HG03469 (cell line): ENCODE measurements around the gene FBXO7.
A peak's percentile ranks its signal among the peaks of the same experiment; 100 is the strongest.
"Not testable (repeated sequence)": the region's sequence is repeated elsewhere in the genome, so short reads cannot be mapped to it uniquely, and the experiment has no call there.

Experiments
- ATAC-seq: cut with Tn5 transposase; IDR thresholded peaks from one replicate; pipeline ENCODE4 v1.9.1; 2021; ENCODE audit warnings: mild to moderate bottlenecking, moderate library complexity, moderate number of reproducible peaks; ENCODE audit not compliant: unreplicated experiment

FBXO7 gene

GRCh38 chr22:32474635-32475467 lies at the start of gene FBXO7:
FBXO7 (plus strand) TSS chr22:32474811; CDS start chr22:32475003, 192 bp downstream.
- ATAC-seq: peak; percentile 50

- no peak for ATAC-seq
These were observed 47.7 kb upstream of the FBXO7 start for GRCh38 chr22:32426881-32427280.

- no peak for ATAC-seq
These were observed 44.3 kb upstream of the FBXO7 start for GRCh38 chr22:32430352-32430751.

GRCh38 chr22:32444068-32444467 lies 30.5 kb upstream of the FBXO7 start:
- no peak for ATAC-seq

- no peak for ATAC-seq
These were observed 28.3 kb upstream of the FBXO7 start for GRCh38 chr22:32446321-32446720.

- ATAC-seq: no peak
These were observed 25.6 kb upstream of the FBXO7 start for GRCh38 chr22:32448980-32449379.

GRCh38 chr22:32457031-32457430 lies 17.6 kb upstream of the FBXO7 start:
- ATAC-seq: no peak

GRCh38 chr22:32462452-32462851 lies 12.2 kb upstream of the FBXO7 start:
- ATAC-seq: no peak

- ATAC-seq: no peak
These were observed 8.9 kb upstream of the FBXO7 start for GRCh38 chr22:32465661-32466060.

GRCh38 chr22:32466496-32466895 lies 8.1 kb upstream of the FBXO7 start:
- ATAC-seq: no peak

- no peak for ATAC-seq
These were observed 4.8 kb upstream of the FBXO7 start for GRCh38 chr22:32469799-32470212.

- no peak for ATAC-seq
These were observed 1.1 kb upstream of the FBXO7 start for GRCh38 chr22:32473388-32473952.

GRCh38 chr22:32475468-32476010 lies 928 bp downstream of the FBXO7 start:
- ATAC-seq: no peak

- ATAC-seq: no peak
These were observed 1.9 kb downstream of the FBXO7 start for GRCh38 chr22:32476281-32477195.

GRCh38 chr22:32477596-32477995 lies 3.0 kb downstream of the FBXO7 start:
- ATAC-seq: no peak

- ATAC-seq: not testable (repeated sequence)
These were observed 3.9 kb downstream of the FBXO7 start for GRCh38 chr22:32478552-32478951.

- ATAC-seq: no peak
These were observed 4.4 kb downstream of the FBXO7 start for GRCh38 chr22:32478994-32479393.

GRCh38 chr22:32480238-32480637 lies 5.6 kb downstream of the FBXO7 start:
- ATAC-seq: no peak

- ATAC-seq: no peak
These were observed 8.1 kb downstream of the FBXO7 start for GRCh38 chr22:32482708-32483107.

- no peak for ATAC-seq
These were observed 12.2 kb downstream of the FBXO7 start for GRCh38 chr22:32486656-32487390.
